ENCODE measurements around the gene LRP4.

GRCh38 chr11:46918083-46918787 lies at the start of gene LRP4:
- TF ChIP-seq POLR2A (IDR thresholded peaks at IDR 0.05) (no peak), CTCF (IDR thresholded peaks at IDR 0.05) (peak in 2 of 7 experiments; percentile 20 to 34)

Measured in body of pancreas (tissue), 4 donors.